ENCODE results near the gene OIT3. TPM values are rescaled to one million over a fixed set of nuclear protein-coding genes. Genes with fewer than 3 reads are reported as not detected.

OIT3 gene
- total RNA-seq, 1 donor from 2014 or later: not detected

- Histone ChIP-seq H3K4me2 (no peak overlapping the region), H3K9me3 (ENCODE audit: low read depth) (no peaks in the 10 kb centered on the region), H3K9ac (no peak overlapping the region), H3K4me3 (no peak overlapping the region), H2AFZ (replicated peaks) (no peak overlapping the region), H3F3A (ENCODE audit: low read depth) (no peaks in the 10 kb centered on the region), H3K79me2 (ENCODE audit: low read depth) (no peaks in the 10 kb centered on the region), H3K4me1 (no peaks in the 10 kb centered on the region), H3K27me3 (no peaks in the 10 kb centered on the region), H3K27ac (no peak overlapping the region), H3K36me3 (no peaks in the 10 kb centered on the region), H4K20me1 (ENCODE audit: low read depth) (no peaks in the 10 kb centered on the region)
- Mint-ChIP-seq H3K36me3 (peaks cover 8% of the 10 kb centered on the region), H3K27ac (no peak overlapping the region), H3K27me3 (ENCODE audit: insufficient read depth, low read depth) (no peaks in the 10 kb centered on the region), H3K9me3 (no peaks in the 10 kb centered on the region), H3K4me3 (no peak overlapping the region), H3K4me1 (no peaks in the 10 kb centered on the region)
- DNase-seq (ENCODE audit: low spot score): no peak
- TF ChIP-seq EZH2 (IDR thresholded peaks at IDR 0.05) (no peak), EZH2phosphoT487 (IDR thresholded peaks at IDR 0.05) (no peak), CTCF (IDR thresholded peaks at IDR 0.05) (no peak)
These were observed 30.6 kb upstream of the OIT3 start for GRCh38 chr10:72862957-72863356.

DNA sequence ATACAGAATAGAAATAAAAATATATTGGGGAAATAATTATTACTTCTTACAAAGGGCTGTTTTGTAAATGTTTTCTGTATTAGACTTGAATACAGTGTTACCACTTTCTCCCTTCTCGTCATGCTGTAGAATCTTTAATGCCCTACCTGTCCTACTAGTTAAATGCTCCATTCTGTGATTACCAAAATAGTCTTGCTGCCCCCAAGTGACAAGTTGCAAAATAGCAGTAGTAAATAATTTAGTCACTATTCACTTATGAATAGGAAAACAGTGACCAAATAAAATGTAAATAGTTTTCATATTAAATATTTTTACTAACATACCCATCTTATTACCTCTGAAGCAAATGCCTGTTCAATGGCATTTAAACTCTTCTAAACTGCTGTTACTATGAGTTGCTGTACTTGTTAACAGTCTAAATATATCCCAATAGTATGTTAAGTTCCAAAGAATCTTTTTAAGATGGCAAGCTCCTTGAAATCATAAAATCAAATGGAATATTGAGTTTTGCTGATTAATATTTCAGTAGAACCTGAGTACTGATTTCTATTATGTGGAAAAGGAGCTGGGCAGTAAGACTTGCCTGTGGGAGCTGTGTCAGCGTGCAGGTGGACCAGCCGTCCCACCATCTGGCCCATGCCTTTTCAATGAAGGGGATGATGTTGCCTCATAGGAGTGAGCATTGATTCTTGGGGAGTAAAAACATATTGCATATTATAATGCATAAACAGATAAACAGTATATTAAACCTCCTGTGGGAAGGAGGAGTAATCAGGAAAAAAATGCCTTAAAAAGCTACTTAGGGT lies 18.1 kb upstream of the OIT3 start:
- TF ChIP-seq EZH2phosphoT487 (IDR thresholded peaks at IDR 0.05) (no peak), EZH2 (IDR thresholded peaks at IDR 0.05) (no peak), CTCF (IDR thresholded peaks at IDR 0.05) (peak; percentile 65)

GRCh38 chr10:72879245-72879644 lies 14.3 kb upstream of the OIT3 start:
- H3K4me1 ChIP-seq: no peaks in the 10 kb centered on the region
- no peaks in the 10 kb centered on the region for H3K27me3 ChIP-seq
- H3K9me3 Mint-ChIP-seq: peaks cover 7% of the 10 kb centered on the region
- TF ChIP-seq CTCF (IDR thresholded peaks at IDR 0.05) (no peak), EZH2phosphoT487 (IDR thresholded peaks at IDR 0.05) (no peak), EZH2 (IDR thresholded peaks at IDR 0.05) (no peak)
- H3K4me1 Mint-ChIP-seq: peaks cover 7% of the 10 kb centered on the region
- DNase-seq (ENCODE audit: low spot score): no peak
- H3K4me2 ChIP-seq: no peak overlapping the region
- H3K79me2 ChIP-seq (ENCODE audit: low read depth): no peaks in the 10 kb centered on the region
- H3K36me3 Mint-ChIP-seq: peaks cover 17% of the 10 kb centered on the region
- H4K20me1 ChIP-seq (ENCODE audit: low read depth): peaks cover 4% of the 10 kb centered on the region
- H3K4me3 Mint-ChIP-seq: no peak overlapping the region
- H3F3A ChIP-seq (ENCODE audit: low read depth): no peaks in the 10 kb centered on the region
- no peak overlapping the region for H2AFZ ChIP-seq (replicated peaks)
- no peaks in the 10 kb centered on the region for H3K36me3 ChIP-seq
- no peak overlapping the region for H3K4me3 ChIP-seq
- no peak overlapping the region for H3K27ac ChIP-seq
- H3K27me3 Mint-ChIP-seq (ENCODE audit: insufficient read depth, low read depth): no peaks in the 10 kb centered on the region
- H3K9me3 ChIP-seq (ENCODE audit: low read depth): peaks cover 4% of the 10 kb centered on the region
- no peak overlapping the region for H3K9ac ChIP-seq
- no peak overlapping the region for H3K27ac Mint-ChIP-seq

More for the DNA sequence above, 18.1 kb upstream of the OIT3 start:
- Mint-ChIP-seq H3K4me3 (no peak overlapping the region), H3K27ac (no peak overlapping the region), H3K27me3 (ENCODE audit: insufficient read depth, low read depth) (no peaks in the 10 kb centered on the region), H3K9me3 (peaks cover 5% of the 10 kb centered on the region), H3K4me1 (no peaks in the 10 kb centered on the region), H3K36me3 (peaks cover 20% of the 10 kb centered on the region)
- Histone ChIP-seq H3K9ac (no peak overlapping the region), H3K9me3 (ENCODE audit: low read depth) (peaks cover 4% of the 10 kb centered on the region), H3K79me2 (ENCODE audit: low read depth) (no peaks in the 10 kb centered on the region), H3K27me3 (no peaks in the 10 kb centered on the region), H3K4me3 (no peak overlapping the region), H3K27ac (no peak overlapping the region), H4K20me1 (ENCODE audit: low read depth) (peaks cover 4% of the 10 kb centered on the region), H3K4me2 (no peak overlapping the region), H2AFZ (replicated peaks) (no peak overlapping the region), H3F3A (ENCODE audit: low read depth) (no peaks in the 10 kb centered on the region), H3K4me1 (no peaks in the 10 kb centered on the region), H3K36me3 (no peaks in the 10 kb centered on the region)
- peak; percentile 31 for DNase-seq (ENCODE audit: low spot score)
